Measurements from ENCODE around the gene SLC13A5. TPM values are rescaled to one million over a fixed set of nuclear protein-coding genes. Genes with fewer than 3 reads are reported as not detected.

SLC13A5 gene
- total and polyA plus RNA-seq, 5 donors = not detected

- peak within 1 kb of the TSS; percentile 92 for H3K27ac ChIP-seq (ENCODE audit: low read length)
- 2% methylated on average over 35 of the region's 35 CpGs for WGBS
- peaks cover 4% of the 10 kb centered on the region for H3K4me1 ChIP-seq (ENCODE audit: control insufficient read depth, insufficient read depth, low read length)
- no peaks in the 10 kb centered on the region for H3K9me3 ChIP-seq (ENCODE audit: control insufficient read depth, low read length)
- ATAC-seq = peak; percentile 99
- peak; percentile 94 to 98 (median 98) for DNase-seq
- peak within 1 kb of the TSS; percentile 93 for H3K4me3 ChIP-seq (ENCODE audit: low read length)
- H3K27me3 ChIP-seq (ENCODE audit: control insufficient read depth, insufficient read depth) = no peaks in the 10 kb centered on the region
- intact Hi-C loops (cut with DNase I) = no loop called here
These were observed 61.7 kb downstream of the SLC13A5 start, which contains the start of the genes C17orf100 and MED31 for GRCh38 chr17:6651354-6651918. Gene C17orf100 (plus strand): TSS chr17:6651762. CDS start chr17:6651914, 152 bp downstream. Gene MED31 (minus strand): TSS chr17:6651605. CDS start chr17:6651528, 77 bp downstream.

GRCh38 chr17:6648181-6648580, 65.0 kb downstream of the SLC13A5 start:
- intact Hi-C loops (cut with DNase I) = no loop called here
- peaks cover 4% of the 10 kb centered on the region for H3K4me1 ChIP-seq (ENCODE audit: control insufficient read depth, insufficient read depth, low read length)
- no peak for DNase-seq

GRCh38 chr17:6643451-6644125, 69.6 kb downstream of the SLC13A5 start:
- 83% methylated on average over 5 of the region's 5 CpGs for WGBS
- Histone ChIP-seq H3K9me3 (ENCODE audit: control insufficient read depth, low read length) (no peaks in the 10 kb centered on the region), H3K27ac (ENCODE audit: low read length) (no peak overlapping the region), H3K4me1 (ENCODE audit: control insufficient read depth, insufficient read depth, low read length) (no peaks in the 10 kb centered on the region), H3K27me3 (ENCODE audit: control insufficient read depth, insufficient read depth) (no peaks in the 10 kb centered on the region), H3K4me3 (ENCODE audit: low read length) (no peak overlapping the region)
- no peak for ATAC-seq
- DNase-seq = no peak
- intact Hi-C loops (cut with DNase I) = no loop called here

More at GRCh38 chr17:6648181-6648580, 65.0 kb downstream of the SLC13A5 start:
- Histone ChIP-seq H3K27me3 (ENCODE audit: control insufficient read depth, insufficient read depth) (no peaks in the 10 kb centered on the region), H3K27ac (ENCODE audit: low read length) (no peak overlapping the region), H3K4me3 (ENCODE audit: low read length) (no peak overlapping the region), H3K9me3 (ENCODE audit: control insufficient read depth, low read length) (no peaks in the 10 kb centered on the region)
- ATAC-seq = no peak

GRCh38 chr17:6642592-6642991, 70.6 kb downstream of the SLC13A5 start:
- Histone ChIP-seq H3K27me3 (ENCODE audit: control insufficient read depth, insufficient read depth) (no peaks in the 10 kb centered on the region), H3K4me3 (ENCODE audit: low read length) (no peak overlapping the region), H3K9me3 (ENCODE audit: control insufficient read depth, low read length) (no peaks in the 10 kb centered on the region), H3K27ac (ENCODE audit: low read length) (no peak overlapping the region), H3K4me1 (ENCODE audit: control insufficient read depth, insufficient read depth, low read length) (no peaks in the 10 kb centered on the region)
- DNase-seq = no peak
- no peak for ATAC-seq
- 69% methylated on average over 2 of the region's 2 CpGs for WGBS
- intact Hi-C loops (cut with DNase I) = no loop called here

- 3% methylated on average over 20 of the region's 20 CpGs for WGBS
- DNase-seq = no peak
- Histone ChIP-seq H3K4me3 (ENCODE audit: low read length) (peak overlapping the region; percentile 96), H3K4me1 (ENCODE audit: control insufficient read depth, insufficient read depth, low read length) (no peaks in the 10 kb centered on the region), H3K27me3 (ENCODE audit: control insufficient read depth, insufficient read depth) (no peaks in the 10 kb centered on the region), H3K27ac (ENCODE audit: low read length) (peak overlapping the region; percentile 81), H3K9me3 (ENCODE audit: control insufficient read depth, low read length) (no peaks in the 10 kb centered on the region)
- ATAC-seq = peak; percentile 5 to 36
- intact Hi-C loops (cut with DNase I) = no loop called here
These were observed 71.8 kb downstream of the SLC13A5 start for GRCh38 chr17:6641247-6641863.

- ATAC-seq = peak; percentile 97 to 98
- Histone ChIP-seq H3K4me3 (ENCODE audit: low read length) (peak within 1 kb of the TSS; percentile 96), H3K27me3 (ENCODE audit: control insufficient read depth, insufficient read depth) (no peaks in the 10 kb centered on the region), H3K9me3 (ENCODE audit: control insufficient read depth, low read length) (no peaks in the 10 kb centered on the region), H3K27ac (ENCODE audit: low read length) (peak within 1 kb of the TSS; percentile 97), H3K4me1 (ENCODE audit: control insufficient read depth, insufficient read depth, low read length) (no peaks in the 10 kb centered on the region)
- intact Hi-C loops (cut with DNase I) = no loop called here
- peak; percentile 95 to 98 (median 97) for DNase-seq
- WGBS = under 1% methylated on average over 52 of the region's 52 CpGs
These were observed 72.5 kb downstream of the SLC13A5 start, which contains the start of the genes KIAA0753 and TXNDC17 for GRCh38 chr17:6640536-6641246. Gene KIAA0753 (minus strand): TSS chr17:6640711. CDS start chr17:6635103, 5,608 bp downstream. Gene TXNDC17 (plus strand): TSS chr17:6641060. CDS start chr17:6641083, 23 bp downstream.

- no peaks in the 10 kb centered on the region for H3K27me3 ChIP-seq (ENCODE audit: control insufficient read depth, insufficient read depth)
- intact Hi-C loops (cut with DNase I) = no loop called here
- no peaks in the 10 kb centered on the region for H3K9me3 ChIP-seq (ENCODE audit: control insufficient read depth, low read length)
- under 1% methylated on average over 67 of the region's 67 CpGs for WGBS
- H3K4me1 ChIP-seq (ENCODE audit: control insufficient read depth, insufficient read depth, low read length) = no peaks in the 10 kb centered on the region
- no peak overlapping the region for H3K27ac ChIP-seq (ENCODE audit: low read length)
- peak overlapping the region; percentile 96 for H3K4me3 ChIP-seq (ENCODE audit: low read length)
- DNase-seq (peak; percentile 34 to 72 (median 67)), ATAC-seq (peak; percentile 40 to 64)
These were observed 73.3 kb downstream of the SLC13A5 start for GRCh38 chr17:6639586-6640535.

GRCh38 chr17:6639014-6639585, 74.1 kb downstream of the SLC13A5 start:
- Histone ChIP-seq H3K4me3 (ENCODE audit: low read length) (peak overlapping the region; percentile 96), H3K4me1 (ENCODE audit: control insufficient read depth, insufficient read depth, low read length) (no peaks in the 10 kb centered on the region), H3K27ac (ENCODE audit: low read length) (no peak overlapping the region), H3K9me3 (ENCODE audit: control insufficient read depth, low read length) (no peaks in the 10 kb centered on the region), H3K27me3 (ENCODE audit: control insufficient read depth, insufficient read depth) (no peaks in the 10 kb centered on the region)
- ATAC-seq (no peak), DNase-seq (peak in 2 of 3 donors; percentile 47 to 60)
- intact Hi-C loops (cut with DNase I) = no loop called here
- WGBS = 49% methylated on average over 15 of the region's 15 CpGs

- Histone ChIP-seq H3K4me1 (ENCODE audit: control insufficient read depth, insufficient read depth, low read length) (no peaks in the 10 kb centered on the region), H3K9me3 (ENCODE audit: control insufficient read depth, low read length) (no peaks in the 10 kb centered on the region), H3K4me3 (ENCODE audit: low read length) (no peak overlapping the region), H3K27me3 (ENCODE audit: control insufficient read depth, insufficient read depth) (no peaks in the 10 kb centered on the region), H3K27ac (ENCODE audit: low read length) (no peak overlapping the region)
- ATAC-seq (no peak), DNase-seq (peak in 1 of 3 donors; percentile 54)
- 76% methylated on average over 24 of the region's 24 CpGs for WGBS
- intact Hi-C loops (cut with DNase I) = no loop called here
These were observed 74.9 kb downstream of the SLC13A5 start for GRCh38 chr17:6638046-6638908.

Data from right cardiac atrium (tissue), 5 donors.